Right lung (tissue), 5 donors: ENCODE results near the gene AAR2. TPM values are rescaled to one million over a fixed set of nuclear protein-coding genes. Genes with fewer than 3 reads are reported as not detected.

Source experiments
- DNase-seq, 2 donors: peaks; one replicate each; pipeline ENCODE4 v3.0.0-alpha.2; 2013
- polyA plus RNA-seq, 5 donors: library from polyadenylated mRNA; unstranded; fragments of 120-200 nt; gene quantifications; one replicate each; pipeline versions ENCODE4 v1.2.1 to v1.2.3, GENCODE V29; 2013; ENCODE audit warnings: inconsistent platforms in 1 of 5, low replicate concordance in 1 of 5; ENCODE audit not compliant: insufficient read length in 5 of 5, insufficient read depth in 1 of 5

The AAR2 gene
- polyA plus RNA-seq, 5 donors: 31.6 to 40.0 (median 37.5) TPM

DNA sequence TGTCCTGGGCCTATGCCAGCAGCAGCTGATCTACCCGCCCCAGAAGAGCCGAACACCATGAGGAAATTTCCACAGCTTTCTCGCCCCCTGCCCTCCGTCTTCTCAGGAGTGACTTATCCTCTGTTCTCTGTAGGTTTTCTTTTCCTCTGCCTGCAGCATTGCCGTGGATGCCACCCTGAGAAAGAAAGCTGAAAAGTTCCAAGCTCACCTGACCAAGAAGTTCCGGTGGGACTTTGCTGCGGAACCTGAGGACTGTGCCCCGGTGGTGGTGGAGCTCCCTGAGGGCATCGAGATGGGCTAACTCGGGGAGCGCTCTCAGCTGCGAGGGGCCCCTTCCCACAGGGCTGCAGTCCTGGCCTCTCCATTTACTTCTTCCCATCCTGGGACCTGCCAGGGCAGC lies 19.2 kb downstream of the AAR2 start:
- no peak for DNase-seq

DNA sequence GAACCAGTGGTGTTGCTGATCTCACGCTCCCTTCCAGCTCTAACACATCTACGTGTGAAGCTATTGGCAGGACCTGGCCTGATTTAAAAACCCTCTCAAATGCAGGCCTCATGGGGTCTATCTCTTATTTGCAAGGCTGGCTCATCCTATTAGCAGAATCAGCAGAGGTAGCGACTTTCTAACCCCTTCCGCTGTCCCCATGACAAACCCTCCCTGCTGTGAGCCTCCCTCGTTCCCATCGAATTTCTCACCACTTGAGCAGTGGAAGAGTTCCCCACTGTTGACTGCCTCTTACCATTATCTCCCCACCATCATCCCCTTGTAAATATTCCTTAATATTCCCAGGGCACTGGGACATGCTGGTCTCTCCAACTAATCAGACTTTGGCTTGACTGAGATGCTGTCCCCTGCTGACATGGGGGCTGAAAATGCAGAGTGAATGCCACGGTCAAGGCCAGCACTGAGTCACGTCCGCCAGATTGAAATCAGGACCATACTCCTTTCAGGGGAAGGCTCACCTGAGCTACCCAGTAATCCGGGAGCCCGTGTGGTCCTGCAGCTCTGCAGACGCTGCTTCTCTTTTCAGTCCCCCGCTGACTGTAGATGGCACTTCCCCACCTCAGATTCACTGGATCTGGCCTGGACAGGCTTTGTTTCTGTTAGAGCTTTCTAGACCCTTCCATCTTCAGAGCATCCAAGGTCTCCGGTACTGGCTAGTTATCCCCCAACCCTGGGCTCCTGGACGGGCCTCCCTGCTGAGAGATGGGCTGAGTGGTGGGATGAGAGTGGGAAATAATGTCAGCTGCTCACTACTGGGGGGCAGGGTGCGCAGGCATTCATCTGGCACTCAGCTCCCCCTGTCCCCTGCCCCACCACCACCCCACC lies 23.1 kb downstream of the AAR2 start:
- no peak for DNase-seq

DNA sequence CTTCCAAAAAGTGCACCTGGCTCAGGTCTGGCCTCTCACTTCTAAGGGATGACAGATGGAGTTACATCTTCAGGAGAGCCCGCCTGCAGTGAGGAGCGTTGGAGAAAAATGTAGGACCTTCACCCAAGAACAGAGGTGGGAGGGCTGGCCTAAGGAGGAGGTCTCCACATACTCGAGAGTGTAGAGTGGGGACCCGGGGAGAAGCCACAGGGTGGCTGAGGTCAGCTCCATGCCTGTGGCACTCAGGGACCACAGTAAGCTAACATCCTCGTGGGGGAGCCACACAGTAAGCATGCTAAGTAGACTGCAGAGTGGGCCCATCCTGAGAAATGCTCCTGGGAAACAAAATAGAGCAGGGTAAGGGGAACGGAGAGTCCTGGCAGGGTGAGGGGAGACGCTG lies 24.0 kb downstream of the AAR2 start:
- DNase-seq: no peak

DNA sequence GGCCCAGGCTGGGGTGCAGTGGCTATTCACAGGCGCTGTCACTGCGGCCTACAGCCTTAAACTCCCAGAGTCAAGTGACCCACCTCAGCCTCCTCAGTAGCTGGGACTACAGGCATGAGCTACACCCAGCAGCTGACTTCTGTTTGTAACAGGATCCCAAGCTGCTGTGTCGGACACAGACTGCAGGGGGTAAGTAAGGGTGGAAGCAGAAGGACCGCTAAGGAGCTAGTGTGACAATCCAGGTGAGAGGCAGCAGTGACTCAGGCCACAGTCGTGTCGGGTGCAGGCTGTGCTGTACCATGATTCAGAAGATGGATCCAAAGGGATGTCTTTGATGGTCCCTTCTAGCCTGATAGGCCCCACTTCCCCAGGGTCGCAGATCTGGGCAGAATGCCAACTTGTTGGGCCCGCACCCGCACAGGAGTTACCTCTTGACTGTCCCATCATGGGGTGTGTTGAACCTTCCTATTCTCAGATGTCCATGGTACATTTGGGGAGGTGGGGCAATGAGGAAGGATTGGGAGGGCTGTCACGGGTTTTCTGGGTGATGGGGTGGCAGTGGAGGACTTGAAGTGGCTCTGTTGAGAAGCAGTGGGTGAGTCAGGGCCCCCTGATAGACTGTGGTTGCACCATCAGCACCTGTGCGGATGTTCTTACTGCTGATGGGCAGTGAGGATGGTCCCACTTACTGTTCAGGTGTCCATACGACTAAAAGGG lies 25.3 kb downstream of the AAR2 start:
- no peak for DNase-seq

DNA sequence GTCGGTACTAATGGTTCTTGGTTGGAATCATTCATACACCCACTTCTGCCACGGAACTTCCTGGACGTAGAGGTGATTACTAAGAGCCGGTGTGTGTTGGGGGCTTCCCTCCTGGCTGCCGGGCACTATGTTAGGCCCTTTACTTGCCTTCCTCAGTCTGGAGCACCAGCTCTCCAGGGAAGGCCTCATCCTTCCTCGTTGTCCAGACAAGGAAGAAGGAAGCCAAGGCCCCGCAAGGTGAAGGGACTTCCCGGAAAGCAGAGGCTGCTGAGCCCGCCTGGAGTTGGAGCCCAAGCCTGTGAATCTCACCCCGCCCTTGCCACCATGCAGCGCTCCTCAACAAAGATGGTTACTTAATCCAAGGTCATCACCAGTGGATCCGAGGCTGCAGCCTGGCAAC lies 26.2 kb downstream of the AAR2 start:
- no peak for DNase-seq

DNA sequence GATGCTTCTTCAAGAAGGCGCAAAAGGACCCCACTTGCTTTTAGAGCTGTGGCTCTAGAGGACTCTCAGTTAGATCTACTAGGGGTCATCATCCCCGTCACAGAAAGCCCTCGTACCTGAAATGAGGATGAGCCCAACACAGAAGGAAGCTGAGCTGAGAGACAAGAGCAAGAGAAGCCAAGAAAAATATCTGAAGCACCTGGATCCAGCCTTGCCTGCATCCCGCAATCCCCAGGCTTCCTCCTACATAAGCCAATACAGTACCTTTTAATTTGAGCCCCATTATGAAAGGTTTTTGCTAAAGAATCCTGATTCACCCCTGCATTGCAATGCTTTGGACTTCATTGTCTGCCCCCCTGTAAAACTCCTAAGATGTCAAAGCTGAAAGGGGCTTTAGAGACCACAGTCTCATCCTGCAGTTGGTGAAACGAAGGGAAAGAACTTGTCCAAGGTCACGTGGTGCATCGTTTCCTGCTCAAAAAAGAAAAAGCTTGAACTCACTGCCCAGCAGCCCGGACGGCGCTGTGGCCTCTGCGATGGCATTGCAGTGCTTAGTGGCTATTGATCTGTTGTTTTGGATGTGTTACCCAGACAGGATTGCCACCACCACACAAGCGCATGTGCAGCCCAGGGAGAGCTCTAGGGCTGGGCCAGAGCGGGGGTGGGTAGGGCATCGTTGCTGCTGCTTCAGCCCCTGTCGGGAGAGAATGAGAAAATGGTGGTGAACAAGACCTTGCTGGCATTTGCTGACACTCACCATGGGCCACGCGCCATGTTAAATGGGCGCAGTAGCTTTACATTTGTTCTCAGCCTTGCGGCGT lies 28.4 kb downstream of the AAR2 start:
- no peak for DNase-seq

DNA sequence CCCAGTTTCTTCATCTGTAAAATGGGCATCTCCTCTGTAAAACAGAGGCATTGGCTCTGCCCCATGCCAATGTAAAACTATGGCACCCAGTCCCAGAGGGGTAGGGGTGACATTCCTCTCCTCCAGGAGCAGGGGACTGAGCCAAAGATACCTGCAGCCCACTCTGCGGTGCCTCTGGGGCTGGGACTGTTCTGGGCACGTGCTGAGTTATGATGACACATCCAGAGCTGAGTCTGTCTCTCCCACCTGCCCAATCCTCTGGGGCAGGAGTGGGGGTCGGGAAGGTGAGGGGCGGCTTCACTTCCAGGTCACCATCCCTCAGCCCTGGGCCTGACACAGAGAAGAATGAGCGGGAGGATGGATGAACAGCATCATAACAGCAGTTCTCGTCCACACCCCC lies 29.9 kb downstream of the AAR2 start:
- no peak for DNase-seq

DNA sequence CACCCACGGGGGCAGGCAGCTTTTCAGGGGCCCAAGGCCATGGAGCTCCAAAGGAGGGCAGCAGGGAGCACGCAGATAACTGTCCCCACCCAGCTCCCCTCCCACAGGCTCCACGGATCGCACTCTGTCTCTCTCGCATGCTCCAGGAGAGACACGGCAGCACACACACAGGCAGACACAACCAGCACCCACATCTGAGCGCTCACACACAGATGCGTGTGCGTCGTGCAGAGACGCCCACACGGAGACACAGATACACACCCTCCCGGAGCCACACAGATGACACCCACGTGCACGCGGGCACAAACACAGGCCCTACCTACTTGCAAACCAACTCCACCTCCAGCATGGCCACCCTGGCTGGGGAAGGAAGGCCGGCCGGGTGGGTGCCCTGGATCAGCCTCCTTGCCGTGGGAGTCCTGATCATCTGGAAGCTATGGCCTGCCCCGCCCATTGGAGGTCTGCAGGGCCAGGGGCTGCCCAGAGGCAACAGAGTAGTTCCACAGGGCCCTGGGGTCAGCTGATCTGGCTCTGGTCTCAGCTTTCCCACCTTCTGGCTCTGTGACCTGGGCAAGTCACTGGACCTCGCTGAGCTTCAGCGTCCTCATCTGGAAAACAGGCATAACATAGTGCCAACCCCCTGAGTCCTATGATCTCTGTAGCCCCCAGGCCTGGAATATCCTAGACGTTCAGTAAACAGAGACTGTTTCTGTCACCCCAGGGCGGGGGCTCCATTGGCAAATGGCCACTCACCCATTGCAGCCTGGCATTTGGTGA lies 31.5 kb downstream of the AAR2 start:
- DNase-seq: no peak

DNA sequence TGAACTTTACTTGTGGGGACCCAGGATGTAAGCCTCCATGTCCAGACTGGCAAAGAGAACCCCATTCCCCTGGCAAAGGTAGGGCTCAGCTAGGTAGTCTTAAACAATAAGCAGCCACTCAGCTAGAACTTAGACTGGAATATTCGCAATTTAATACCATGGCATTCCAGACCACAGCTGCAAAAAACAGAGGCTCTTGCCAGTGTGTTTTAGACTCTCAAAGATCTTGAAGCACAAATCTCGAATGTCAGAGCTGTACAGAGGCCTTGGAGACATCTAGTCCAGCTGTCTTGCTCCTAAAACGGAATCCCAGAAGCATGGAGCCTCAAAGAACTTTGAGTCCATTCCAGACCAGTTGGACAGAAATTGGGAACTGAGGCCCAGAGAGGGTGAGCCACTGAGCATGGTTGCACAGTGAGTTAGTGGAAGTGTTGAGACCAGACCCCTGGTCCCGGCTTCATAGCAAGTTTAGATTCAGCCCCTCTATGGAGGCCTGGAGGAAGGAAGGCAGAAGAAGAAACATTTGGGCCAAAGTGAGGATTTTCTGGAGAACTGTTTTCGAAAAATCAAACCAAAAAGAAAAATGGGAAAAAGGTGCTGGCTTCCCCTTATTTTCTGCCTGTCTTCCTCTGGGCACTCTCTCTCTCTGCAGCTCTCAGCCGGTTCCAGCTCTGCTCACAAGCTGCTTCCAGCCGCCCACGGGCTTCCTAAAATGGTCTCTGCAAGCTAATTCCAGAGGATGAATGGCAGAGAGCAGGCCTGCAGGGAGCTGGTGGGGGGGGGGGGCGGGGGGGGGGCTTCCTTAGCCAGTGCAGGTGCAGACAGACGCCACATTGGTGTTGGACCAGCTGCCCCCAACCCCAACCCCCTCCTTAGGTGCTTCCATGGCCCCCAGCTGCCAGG lies 32.4 kb downstream of the AAR2 start:
- no peak for DNase-seq

DNA sequence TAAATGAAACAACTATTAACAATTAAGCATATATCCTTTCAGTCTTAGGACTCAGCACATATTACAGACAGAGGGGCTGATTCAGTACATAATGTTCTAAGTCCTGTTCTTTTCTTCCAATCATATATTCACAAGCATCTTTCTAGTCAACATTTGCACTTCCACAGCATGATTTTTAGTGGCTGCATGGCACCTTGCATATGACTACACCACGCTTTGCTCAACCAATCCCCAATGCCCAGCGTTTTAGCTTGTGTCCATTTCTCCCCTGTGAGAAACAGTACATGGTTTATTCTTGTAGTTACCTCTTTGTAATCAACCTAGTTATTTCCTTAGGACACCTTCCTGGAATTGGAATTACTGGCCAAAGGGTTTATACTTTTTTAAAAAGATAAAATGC lies 33.2 kb downstream of the AAR2 start:
- no peak for DNase-seq

DNA sequence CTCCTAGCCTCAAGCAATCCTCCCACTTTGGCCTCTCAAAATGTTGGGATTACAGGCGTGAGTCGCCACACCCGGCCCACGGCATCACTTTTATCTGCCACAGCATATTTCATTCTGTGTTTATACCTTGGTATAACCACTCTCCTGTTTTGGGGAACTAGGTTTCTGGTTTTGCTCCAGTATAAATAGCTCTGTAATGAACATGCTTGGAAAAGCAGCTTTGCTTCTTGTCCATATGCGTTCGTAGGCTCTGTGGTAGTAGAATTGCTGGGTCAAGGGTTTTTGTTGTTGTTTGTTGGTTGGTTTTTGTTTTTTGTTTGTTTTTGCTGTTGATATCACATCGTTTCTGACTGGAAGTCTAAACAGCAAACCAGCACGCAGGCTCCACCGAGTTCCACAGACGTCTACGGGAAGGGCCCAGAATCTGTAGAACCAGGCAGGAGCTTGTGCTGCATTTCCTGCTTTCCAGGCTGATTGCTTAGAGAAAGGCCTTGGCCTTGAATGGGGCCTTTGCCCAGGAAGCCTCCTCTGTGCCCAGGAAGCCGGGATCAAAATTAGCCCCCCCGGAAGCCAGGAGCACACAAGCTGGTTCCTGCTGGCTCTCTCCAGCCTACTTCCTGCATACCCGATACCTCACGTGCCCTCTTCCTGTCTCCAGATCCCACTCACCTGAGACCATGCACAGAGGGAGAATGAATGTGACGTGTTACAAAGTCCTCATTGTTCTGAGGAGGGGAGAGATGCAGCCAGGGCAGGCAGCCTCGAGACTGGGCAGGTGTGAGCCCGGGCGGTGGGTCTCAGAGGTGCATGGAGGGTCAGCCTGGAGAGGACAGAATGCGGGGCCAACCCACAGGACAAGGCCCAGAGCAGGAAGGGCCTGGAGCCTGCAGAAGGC lies 34.7 kb downstream of the AAR2 start:
- DNase-seq: no peak

DNA sequence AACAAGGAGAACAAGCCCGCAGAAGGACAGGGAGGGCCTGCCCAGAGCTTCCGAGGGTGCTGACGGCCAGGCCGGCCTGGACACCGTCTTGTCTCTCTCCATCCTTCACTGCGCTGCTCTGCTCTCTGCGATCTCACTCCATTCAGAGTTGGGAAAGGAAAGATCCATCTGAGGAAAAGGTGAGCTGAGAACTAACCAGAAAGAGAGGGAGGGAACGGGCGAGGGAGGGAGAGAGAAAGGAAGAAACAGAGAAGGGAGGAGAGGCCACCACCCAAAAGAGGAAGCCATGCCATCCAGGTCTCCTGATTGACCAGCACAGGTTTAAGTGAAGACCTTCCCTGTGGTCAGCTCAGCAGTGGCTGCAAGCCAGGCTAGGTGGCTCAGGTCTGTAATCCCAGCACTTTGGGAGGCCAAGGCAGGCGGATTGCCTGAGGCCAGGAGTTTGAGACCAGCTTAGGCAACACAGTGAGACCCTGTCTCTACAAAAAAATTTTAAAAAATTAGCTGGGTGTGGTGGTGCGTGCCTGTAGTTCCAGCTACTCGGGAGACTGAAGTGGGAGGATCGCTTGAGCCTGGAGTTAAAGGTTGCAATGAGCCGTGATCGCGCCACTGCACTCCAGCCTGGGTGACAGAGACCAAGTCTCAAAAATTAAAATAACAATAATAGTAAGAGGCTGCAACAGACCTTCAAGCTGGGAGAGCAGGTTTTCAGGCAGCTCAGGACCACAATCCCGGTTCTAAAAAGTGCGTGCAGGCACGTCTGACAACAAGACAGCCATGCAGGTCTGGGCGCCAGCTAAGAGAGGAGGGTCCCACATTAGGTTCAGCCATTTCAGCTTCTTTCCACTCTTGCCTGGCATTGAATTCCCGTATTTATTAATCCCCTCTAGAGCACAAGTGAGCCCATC lies 35.6 kb downstream of the AAR2 start:
- DNase-seq: no peak

DNA sequence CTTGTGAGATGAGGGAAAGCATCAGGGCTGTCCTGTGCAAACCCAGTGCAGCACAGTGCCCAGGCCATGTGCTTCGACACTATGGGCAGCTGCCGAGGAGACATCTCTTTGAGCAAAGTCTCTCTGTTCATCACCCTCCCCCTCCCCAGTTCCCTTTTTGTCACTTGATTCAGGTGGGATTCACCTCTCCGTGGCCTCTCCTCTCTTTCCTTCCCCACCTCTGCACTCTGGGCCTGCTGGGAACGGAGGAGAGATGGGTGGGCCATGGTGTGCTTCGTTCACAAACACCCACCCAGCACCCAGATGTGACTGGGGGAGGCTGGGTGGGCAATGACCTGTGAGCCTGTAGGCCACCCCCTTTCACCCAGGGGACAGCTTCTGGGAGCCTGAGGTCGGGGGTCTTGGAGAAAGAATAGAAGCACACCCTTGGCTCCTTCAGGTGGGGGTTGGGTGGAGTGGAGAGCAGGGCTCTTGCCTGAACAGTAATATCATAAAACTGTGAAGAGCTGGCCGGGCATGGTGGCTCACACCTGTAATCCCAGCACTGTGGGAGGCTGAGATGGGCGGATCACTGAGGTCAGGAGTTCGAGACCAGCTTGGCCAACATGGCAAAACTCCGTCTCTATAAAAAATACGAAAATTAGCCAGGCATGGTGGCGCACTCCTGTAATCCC lies 36.4 kb downstream of the AAR2 start:
- no peak for DNase-seq

DNA sequence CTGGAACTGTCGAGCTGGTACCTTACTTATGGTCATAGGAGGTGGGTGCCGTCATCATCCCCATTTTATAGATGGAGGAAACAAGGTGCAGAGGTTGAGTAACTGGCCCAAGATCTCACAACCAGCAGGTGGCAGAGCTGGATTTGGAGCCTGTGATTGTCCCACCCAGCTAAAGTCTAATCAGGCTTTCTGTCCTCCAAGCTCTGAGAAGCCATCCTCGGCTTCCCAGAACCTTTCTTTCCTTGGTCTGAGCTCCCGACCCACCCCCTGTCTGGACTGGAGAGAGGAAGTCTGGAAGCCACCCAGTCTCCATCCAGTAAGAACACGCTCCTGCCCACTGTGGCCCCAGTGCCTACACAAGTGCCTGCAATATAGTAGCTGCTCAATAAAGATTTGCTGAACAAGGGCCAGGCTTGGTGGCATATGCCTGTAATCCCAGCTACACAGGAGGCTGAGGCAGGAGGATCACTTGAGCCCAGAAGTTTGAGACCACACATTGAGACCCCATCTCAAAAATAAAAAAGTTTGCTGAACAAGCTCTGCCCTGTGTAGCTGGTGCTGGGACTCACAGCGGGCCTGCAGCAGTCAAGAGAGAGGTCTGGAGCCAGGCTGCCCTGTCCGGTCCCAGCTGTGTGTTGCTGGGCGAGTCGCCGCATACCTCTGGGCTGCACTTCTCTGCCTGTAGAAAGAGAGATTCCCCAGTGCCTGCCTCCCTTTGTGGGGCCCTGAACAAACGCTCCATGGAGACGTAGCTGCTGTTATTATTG lies 37.3 kb downstream of the AAR2 start:
- no peak for DNase-seq

DNA sequence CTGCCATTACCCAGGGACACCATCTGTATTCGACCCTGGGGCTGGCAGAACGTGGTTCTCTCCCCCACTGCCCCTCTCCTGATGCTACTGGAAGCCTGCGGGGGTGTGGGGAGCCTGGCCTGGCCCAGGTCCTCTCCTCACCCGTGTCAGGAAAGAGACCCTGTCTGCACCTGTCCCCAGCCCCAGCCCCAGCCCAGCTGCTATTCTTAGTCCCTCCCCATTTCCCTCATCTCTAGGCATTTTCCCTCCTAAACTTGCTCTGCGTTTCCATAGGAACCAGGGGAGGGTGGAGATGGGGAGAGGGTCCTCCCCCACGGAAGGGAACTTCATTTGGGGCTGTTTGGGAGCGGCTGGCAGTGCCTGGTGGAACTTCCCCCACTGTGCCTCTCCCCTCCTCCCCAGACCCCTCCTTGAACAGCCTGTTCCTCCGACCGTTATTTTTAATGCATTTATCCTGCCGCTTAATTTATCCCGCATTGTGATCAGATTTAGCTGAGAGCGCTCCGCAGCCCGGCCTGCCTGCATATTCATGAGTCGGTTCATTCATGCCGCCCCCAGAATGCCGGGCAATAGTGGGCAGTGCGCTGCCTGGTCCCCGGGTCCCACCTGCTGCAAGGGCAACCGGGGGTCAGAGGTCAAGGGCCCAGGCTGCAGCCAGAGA lies 38.0 kb downstream of the AAR2 start:
- no peak for DNase-seq

DNA sequence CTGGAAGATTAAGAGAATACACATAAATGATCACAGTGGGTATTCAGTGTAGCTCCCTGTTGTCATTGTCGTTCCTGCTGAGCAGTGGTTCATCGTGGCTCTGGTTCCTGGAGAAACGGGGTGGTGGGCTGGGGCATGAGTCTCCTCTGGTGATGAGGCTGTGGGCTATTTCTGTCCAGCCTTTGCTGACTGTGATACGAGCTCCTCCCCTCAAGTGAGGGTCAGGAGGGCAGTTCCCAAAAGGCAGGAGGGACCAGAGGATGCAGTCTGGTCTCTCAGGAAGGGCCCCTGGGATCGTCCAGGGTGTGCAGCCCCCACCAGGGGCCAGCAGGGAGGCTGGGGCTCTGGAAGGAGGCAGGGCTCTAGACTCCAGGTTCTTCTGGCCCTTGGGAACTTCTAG lies 38.7 kb downstream of the AAR2 start:
- DNase-seq: no peak
